ENCODE data around the gene PROSER3.
A peak's percentile ranks its signal among the peaks of the same experiment; 100 is the strongest.

Gene PROSER3

GRCh38 chr19:35739275-35740107 lies 18.5 kb upstream of the PROSER3 start:
- DNase-seq = no peak

GRCh38 chr19:35740108-35740422 lies 17.9 kb upstream of the PROSER3 start:
- no peak for DNase-seq

- DNase-seq = peak; percentile 95
Measured at GRCh38 chr19:35740423-35741202, 17.4 kb upstream of the PROSER3 start.

GRCh38 chr19:35741203-35741515 lies 16.8 kb upstream of the PROSER3 start:
- DNase-seq = no peak

- peak; percentile 77 to 79 for DNase-seq
Measured at GRCh38 chr19:35742121-35742724, 15.8 kb upstream of the PROSER3 start, which contains the start of gene IGFLR1. Gene IGFLR1, minus strand, starts transcription at chr19:35742452. Its CDS starts 1,272 bp downstream, at chr19:35741180.

GRCh38 chr19:35743640-35744429 lies 14.1 kb upstream of the PROSER3 start:
- DNase-seq = no peak

GRCh38 chr19:35744430-35745327 lies 13.3 kb upstream of the PROSER3 start:
- DNase-seq = peak; percentile 95 to 97

GRCh38 chr19:35745328-35746086 lies 12.5 kb upstream of the PROSER3 start, which contains the start of the genes PSENEN and U2AF1L4:
Gene PSENEN, plus strand, starts transcription at chr19:35745651. Its CDS starts 280 bp downstream, at chr19:35745931.
Gene U2AF1L4, minus strand, starts transcription at chr19:35745418. Its CDS starts 27 bp downstream, at chr19:35745391.
- peak; percentile 99 for DNase-seq

GRCh38 chr19:35746087-35746462 lies 11.9 kb upstream of the PROSER3 start:
- DNase-seq = no peak

- DNase-seq = no peak
Measured at GRCh38 chr19:35746531-35746930, 11.4 kb upstream of the PROSER3 start.

- peak; percentile 99 to 100 for DNase-seq
Measured at GRCh38 chr19:35748106-35749020, 9.6 kb upstream of the PROSER3 start, which contains the start of gene LIN37. Gene LIN37, plus strand, starts transcription at chr19:35748576. Its CDS starts 149 bp downstream, at chr19:35748725.

GRCh38 chr19:35750167-35750566 lies 7.8 kb upstream of the PROSER3 start:
- DNase-seq = no peak

GRCh38 chr19:35751839-35752745 lies 5.9 kb upstream of the PROSER3 start:
- DNase-seq = no peak

- no peak for DNase-seq
Measured at GRCh38 chr19:35752746-35753350, 5.1 kb upstream of the PROSER3 start.

- no peak for DNase-seq
Measured at GRCh38 chr19:35753634-35754369, 4.2 kb upstream of the PROSER3 start.

GRCh38 chr19:35754370-35755130 lies 3.4 kb upstream of the PROSER3 start:
- DNase-seq = no peak

Data from CD4-positive, alpha-beta T cell treated with Interferon alpha-2 for 1 hour (primary cell).